GOT3 (cell line): ENCODE data around the gene MAEA.
"Not testable (repeated sequence)": the region's sequence is repeated elsewhere in the genome, so short reads cannot be mapped to it uniquely, and the experiment has no call there.

Source experiments
- DNase-seq: peaks from one replicate; lab custom pipeline; 2025; ENCODE audit warnings: mixed read lengths; lab: John Stamatoyannopoulos, UW

The MAEA gene

GRCh38 chr4:1367230-1367935 is 77.7 kb downstream of the MAEA start:
- DNase-seq: no peak

- DNase-seq: no peak
Measured at GRCh38 chr4:1367936-1368289, 78.2 kb downstream of the MAEA start.

GRCh38 chr4:1368421-1369090 is 78.9 kb downstream of the MAEA start:
- DNase-seq: no peak

GRCh38 chr4:1369091-1369450 is 79.4 kb downstream of the MAEA start:
- DNase-seq: no peak

- DNase-seq: no peak
Measured at GRCh38 chr4:1369479-1370079, 79.9 kb downstream of the MAEA start.

GRCh38 chr4:1370321-1371124 is 80.8 kb downstream of the MAEA start:
- DNase-seq: no peak

- no peak for DNase-seq
Measured at GRCh38 chr4:1371176-1372165, 81.8 kb downstream of the MAEA start.

- not testable (repeated sequence) for DNase-seq
Measured at GRCh38 chr4:1372576-1372975, 82.9 kb downstream of the MAEA start.

GRCh38 chr4:1373892-1374705 is 84.4 kb downstream of the MAEA start:
- no peak for DNase-seq

GRCh38 chr4:1374706-1375045 is 85.0 kb downstream of the MAEA start:
- DNase-seq: no peak

GRCh38 chr4:1375051-1375721 is 85.5 kb downstream of the MAEA start:
- DNase-seq: no peak

GRCh38 chr4:1375761-1376322 is 86.2 kb downstream of the MAEA start:
- DNase-seq: no peak

- no peak for DNase-seq
Measured at GRCh38 chr4:1376391-1376840, 86.7 kb downstream of the MAEA start.

GRCh38 chr4:1376841-1377605 is 87.3 kb downstream of the MAEA start:
- DNase-seq: no peak

- DNase-seq: no peak
Measured at GRCh38 chr4:1377606-1378261, 88.0 kb downstream of the MAEA start.

GRCh38 chr4:1378559-1379231 is 89.0 kb downstream of the MAEA start:
- no peak for DNase-seq

- DNase-seq: no peak
Measured at GRCh38 chr4:1379351-1379781, 89.7 kb downstream of the MAEA start.
